H54 (cell line): Measurements from ENCODE around the gene AATF.

ENCODE experiments used
- DNase-seq: peaks from one replicate; pipeline ENCODE4 v3.0.0; 2011; ENCODE audit warnings: low spot score, mixed read lengths; ENCODE audit not compliant: insufficient read length
- FAIRE-seq: peaks from 3 replicates; lab custom pipeline; 2011; peaks lifted over from hg19 to GRCh38; lab: Jason Lieb, UNC
- POLR2A ChIP-seq: IDR thresholded peaks from 2 replicates; pipeline ENCODE4 v1.6.1; 2011; ENCODE audit warnings: low read depth, mild to moderate bottlenecking, low read length

AATF gene, protein sequence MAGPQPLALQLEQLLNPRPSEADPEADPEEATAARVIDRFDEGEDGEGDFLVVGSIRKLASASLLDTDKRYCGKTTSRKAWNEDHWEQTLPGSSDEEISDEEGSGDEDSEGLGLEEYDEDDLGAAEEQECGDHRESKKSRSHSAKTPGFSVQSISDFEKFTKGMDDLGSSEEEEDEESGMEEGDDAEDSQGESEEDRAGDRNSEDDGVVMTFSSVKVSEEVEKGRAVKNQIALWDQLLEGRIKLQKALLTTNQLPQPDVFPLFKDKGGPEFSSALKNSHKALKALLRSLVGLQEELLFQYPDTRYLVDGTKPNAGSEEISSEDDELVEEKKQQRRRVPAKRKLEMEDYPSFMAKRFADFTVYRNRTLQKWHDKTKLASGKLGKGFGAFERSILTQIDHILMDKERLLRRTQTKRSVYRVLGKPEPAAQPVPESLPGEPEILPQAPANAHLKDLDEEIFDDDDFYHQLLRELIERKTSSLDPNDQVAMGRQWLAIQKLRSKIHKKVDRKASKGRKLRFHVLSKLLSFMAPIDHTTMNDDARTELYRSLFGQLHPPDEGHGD

DNA sequence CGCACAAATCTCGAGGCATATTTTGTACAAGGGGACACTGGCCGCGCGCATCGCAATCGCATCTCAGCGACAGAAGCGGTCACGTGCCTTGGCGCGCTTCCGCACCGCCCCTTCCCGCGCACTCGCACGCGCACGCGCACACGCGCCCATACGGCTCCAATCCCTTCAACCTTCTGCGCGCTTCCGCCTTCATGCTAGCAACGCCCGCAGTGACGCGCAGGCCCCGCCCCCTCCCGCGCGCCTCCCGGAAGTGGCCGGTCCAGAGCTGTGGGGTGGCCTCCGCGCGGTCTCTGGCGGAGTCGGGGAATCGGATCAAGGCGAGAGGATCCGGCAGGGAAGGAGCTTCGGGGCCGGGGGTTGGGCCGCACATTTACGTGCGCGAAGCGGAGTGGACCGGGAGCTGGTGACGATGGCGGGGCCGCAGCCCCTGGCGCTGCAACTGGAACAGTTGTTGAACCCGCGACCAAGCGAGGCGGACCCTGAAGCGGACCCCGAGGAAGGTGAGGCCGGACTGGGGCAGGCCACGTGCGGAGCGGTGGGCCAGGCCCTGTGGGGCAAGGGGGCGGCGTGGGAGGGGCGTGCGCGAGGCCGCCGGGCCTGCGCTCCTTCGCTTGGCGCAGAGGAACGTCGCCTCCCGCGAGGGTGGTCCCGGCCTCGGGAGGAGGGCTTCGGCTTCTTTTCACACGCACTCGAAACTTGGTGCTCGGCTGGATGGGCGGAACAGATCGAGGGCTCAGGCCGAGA, at the start of gene AATF:
AATF (plus strand) TSS at position 238 of the 744 bp plus-strand sequence; CDS start at position 410, 172 bp downstream.
- DNase-seq (peak; percentile 97), FAIRE-seq (no peak)
- peak; percentile 73 for TF ChIP-seq POLR2A

GRCh38 chr17:36899250-36900159, 49.2 kb upstream of the AATF start:
- FAIRE-seq (no peak), DNase-seq (no peak)
- no peak for TF ChIP-seq POLR2A

GRCh38 chr17:36900160-36900512, 48.6 kb upstream of the AATF start:
- FAIRE-seq (no peak), DNase-seq (no peak)
- TF ChIP-seq POLR2A, result no peak

GRCh38 chr17:36901506-36901905, 47.2 kb upstream of the AATF start:
- DNase-seq, result peak; percentile 49
- TF ChIP-seq POLR2A, result no peak
- no peak for FAIRE-seq

- no peak for FAIRE-seq
- DNase-seq, result no peak
- TF ChIP-seq POLR2A, result no peak
Observed at GRCh38 chr17:36907407-36907806, 41.3 kb upstream of the AATF start.

- DNase-seq (no peak), FAIRE-seq (no peak)
Observed at GRCh38 chr17:36910513-36910912, 38.2 kb upstream of the AATF start.

GRCh38 chr17:36911001-36911400, 37.8 kb upstream of the AATF start:
- FAIRE-seq (no peak), DNase-seq (no peak)
- TF ChIP-seq POLR2A, result no peak

More at GRCh38 chr17:36910513-36910912, 38.2 kb upstream of the AATF start:
- TF ChIP-seq POLR2A, result no peak

DNA sequence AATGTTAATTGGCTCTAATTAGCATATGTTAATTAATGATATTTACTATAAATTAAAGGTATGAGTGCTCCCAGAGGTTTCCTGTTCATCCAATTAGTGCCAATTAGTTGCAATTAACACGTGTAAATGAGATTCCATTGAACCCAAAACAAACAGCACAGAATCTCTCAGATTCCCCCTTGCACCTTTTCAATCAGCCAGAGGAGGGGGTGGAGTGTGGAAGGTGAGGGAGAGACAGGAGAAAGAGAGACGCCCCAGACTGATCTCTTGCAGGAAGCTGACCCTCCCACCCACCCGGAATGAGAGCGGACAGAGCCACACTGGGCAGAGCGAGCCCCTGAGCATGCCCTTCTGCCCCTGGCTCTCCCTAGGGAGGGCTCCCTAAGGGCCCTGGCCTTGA, 35.6 kb upstream of the AATF start:
- DNase-seq (no peak), FAIRE-seq (no peak)
- TF ChIP-seq POLR2A, result no peak

- FAIRE-seq (no peak), DNase-seq (peak; percentile 58)
- TF ChIP-seq POLR2A, result 0 out of 2 replicates have a peak, but pooled peaks have one; percentile 37
Observed at GRCh38 chr17:36918211-36918691, 30.5 kb upstream of the AATF start.

DNA sequence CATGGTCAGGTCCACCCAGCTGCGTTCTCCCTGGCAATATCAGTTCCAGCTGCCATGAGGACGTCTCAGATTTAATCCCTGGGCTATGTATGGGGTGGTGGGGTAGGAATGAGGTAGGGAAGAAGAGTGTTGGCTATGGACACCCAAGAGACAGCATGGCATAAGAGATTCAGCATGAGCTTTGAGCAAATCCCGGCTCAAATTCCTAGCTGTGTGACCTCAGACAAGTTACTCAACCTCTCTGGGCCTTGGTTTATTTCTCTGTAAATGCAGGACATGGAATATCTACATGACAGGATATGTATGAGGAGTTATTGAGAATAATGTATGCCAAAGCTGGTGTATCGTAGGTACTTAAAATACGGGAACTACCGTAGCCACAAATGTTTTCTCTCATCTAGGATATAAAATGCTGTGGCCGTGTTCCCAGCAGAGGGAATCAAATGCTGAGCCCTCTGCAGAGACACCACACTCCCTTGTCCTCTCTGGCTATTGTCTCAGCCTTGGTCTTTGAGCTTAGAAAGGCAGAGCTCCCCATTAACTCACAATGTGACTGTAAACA, 29.3 kb upstream of the AATF start:
- FAIRE-seq (no peak), DNase-seq (no peak)
- TF ChIP-seq POLR2A, result no peak

DNA sequence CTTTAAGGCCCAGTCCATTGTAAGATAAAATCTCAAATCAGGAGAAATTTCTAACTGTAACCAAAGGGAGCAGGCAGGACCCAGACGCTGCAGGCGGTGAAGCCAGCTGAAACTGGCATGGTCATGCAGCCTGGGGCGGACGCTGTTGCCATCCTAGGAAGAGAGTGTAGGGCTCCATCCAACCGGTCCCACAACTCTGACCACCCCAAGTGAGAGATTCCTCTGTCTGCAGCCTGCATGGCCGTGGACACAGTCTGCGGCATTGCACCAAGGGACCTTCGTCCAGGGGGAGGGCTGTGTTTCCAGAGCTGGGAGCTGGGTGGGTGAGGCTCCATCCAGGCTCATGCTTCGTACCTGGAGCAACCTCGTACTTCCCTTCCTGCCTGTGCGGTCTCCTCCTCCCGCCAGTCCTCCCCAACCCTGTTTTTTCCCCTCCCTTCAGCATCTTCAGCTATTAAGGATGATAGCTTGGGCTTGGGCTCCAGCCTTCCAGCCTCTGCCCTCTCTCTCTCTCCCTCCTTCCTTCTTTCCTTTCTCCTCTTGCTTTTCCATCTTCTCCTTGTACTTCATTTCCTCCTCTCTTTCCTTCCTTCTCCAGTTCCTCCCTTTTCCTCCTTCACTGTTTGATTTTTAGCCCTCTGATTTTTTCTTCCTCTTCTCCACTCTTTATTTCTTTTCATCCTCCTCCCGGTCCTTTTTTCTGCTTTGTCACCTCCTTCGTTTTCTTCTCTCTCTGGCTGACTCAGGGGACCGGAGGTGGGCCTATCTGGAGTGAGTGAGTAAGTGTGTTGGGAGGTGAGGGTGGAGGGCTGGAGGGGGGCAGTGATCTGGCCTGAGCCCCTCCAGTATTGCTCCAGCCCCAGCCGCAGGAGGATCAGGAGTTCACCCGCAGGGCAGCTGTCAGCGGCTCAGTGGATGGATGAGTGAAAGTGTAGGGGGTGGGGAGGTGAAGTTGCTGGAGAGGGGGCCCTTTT, 28.4 kb upstream of the AATF start:
- FAIRE-seq, result no peak
- peak; percentile 87 for DNase-seq
- TF ChIP-seq POLR2A, result no peak

DNA sequence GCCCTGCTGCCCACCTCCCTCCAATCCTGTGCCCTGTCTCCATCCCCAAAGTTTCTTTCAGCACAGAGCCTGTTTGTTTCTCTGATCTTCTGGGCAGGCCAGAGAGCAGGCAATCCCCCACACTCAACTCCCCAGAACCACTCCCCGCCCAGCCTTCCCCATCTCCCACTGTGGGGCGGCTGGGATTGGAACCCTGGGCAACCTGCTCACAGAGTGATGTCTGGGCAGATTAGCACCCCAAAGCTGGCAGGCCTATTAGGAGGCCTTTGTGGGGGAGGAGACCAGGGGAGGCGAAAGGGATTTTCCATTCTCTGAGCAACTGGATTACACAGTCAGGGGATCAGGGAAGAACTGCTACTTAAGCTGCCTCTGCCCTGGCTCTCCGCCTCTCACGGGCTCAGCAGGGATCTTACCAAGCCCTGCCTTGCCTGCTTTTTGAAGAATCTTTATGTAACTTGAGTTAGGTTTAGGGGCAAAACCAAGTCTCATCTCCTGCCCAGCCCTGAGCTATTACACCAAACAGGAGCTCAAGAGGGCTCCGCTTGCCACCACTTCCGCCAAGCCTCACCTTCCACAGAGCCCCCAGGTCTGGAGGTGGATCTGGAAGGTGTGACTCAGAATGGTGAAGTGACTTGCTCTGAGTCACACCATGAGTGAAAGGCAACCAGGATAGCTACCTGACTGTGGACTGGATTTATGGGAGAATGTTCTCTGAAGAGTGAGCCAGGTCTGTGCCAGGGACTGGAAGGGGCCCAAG, 27.5 kb upstream of the AATF start:
- DNase-seq (peak; percentile 89), FAIRE-seq (no peak)
- no peak for TF ChIP-seq POLR2A
